NB4 (cell line): ENCODE results near the gene KRT33B.

ENCODE experiments used
- POLR2A ChIP-seq: IDR thresholded peaks from 2 replicates; pipeline ENCODE4 v1.6.1; 2011; ENCODE audit warnings: mild to moderate bottlenecking; ENCODE audit not compliant: insufficient read length; ENCODE audit errors: extremely low read depth
- TF ChIP-seq, protein P1 (sequence below): IDR thresholded peaks from 2 replicates; pipeline ENCODE4 v1.6.1; 2011; ENCODE audit warnings: low read depth, low read length
- TF ChIP-seq, protein P2 (sequence below): IDR thresholded peaks from one replicate; pipeline ENCODE4 v1.5.1; 2012; ENCODE audit warnings: low read depth, low read length

- TF ChIP-seq, protein P1, sequence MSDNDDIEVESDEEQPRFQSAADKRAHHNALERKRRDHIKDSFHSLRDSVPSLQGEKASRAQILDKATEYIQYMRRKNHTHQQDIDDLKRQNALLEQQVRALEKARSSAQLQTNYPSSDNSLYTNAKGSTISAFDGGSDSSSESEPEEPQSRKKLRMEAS: no peak
- TF ChIP-seq POLR2A: no peak
- TF ChIP-seq, protein P2, sequence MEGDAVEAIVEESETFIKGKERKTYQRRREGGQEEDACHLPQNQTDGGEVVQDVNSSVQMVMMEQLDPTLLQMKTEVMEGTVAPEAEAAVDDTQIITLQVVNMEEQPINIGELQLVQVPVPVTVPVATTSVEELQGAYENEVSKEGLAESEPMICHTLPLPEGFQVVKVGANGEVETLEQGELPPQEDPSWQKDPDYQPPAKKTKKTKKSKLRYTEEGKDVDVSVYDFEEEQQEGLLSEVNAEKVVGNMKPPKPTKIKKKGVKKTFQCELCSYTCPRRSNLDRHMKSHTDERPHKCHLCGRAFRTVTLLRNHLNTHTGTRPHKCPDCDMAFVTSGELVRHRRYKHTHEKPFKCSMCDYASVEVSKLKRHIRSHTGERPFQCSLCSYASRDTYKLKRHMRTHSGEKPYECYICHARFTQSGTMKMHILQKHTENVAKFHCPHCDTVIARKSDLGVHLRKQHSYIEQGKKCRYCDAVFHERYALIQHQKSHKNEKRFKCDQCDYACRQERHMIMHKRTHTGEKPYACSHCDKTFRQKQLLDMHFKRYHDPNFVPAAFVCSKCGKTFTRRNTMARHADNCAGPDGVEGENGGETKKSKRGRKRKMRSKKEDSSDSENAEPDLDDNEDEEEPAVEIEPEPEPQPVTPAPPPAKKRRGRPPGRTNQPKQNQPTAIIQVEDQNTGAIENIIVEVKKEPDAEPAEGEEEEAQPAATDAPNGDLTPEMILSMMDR: no peak
Measured at GRCh38 chr17:41318231-41318630, 51.4 kb downstream of the KRT33B start.
